SU-DHL-6 (cell line): ENCODE measurements around the gene IGSF22.

ENCODE experiments used
- EZH2phosphoT487 ChIP-seq: fragments of 200-600 bp; sonication (generic), shearing (Covaris generic); conservative IDR thresholded peaks from 2 replicates; pipeline ENCODE4 v1.6.1; 2018; ENCODE audit warnings: mild to moderate bottlenecking, antibody characterized with exemption, low read length, moderate library complexity, mixed read lengths
- TF ChIP-seq, protein P1 (sequence below): fragments of 200-600 bp; sonication (generic); IDR thresholded peaks from one replicate; pipeline ENCODE4 v1.5.1; 2017; ENCODE audit warnings: antibody characterized with exemption, mild to moderate bottlenecking, low read length, moderate library complexity; ENCODE audit not compliant: insufficient read depth, poor library complexity, severe bottlenecking

DNA sequence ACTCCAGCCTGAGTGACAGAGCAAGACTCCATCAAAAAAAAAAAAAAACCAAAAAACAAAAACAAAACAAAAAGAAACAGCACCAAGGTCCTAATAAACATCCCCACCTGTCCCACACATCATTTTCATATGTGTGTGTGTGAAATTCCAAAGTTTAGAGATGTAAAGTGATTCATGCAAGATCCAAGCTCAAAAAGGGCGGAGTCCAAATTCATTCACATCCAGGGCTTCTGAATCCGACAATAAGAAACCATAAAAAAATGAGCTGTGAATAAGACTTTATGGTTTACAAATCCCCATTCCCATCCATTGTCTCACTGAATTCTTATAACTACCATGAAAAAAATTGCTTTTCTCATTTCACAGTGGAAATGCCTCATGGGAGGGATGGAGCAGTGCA, 30.9 kb upstream of the IGSF22 start:
- TF ChIP-seq, protein P1, sequence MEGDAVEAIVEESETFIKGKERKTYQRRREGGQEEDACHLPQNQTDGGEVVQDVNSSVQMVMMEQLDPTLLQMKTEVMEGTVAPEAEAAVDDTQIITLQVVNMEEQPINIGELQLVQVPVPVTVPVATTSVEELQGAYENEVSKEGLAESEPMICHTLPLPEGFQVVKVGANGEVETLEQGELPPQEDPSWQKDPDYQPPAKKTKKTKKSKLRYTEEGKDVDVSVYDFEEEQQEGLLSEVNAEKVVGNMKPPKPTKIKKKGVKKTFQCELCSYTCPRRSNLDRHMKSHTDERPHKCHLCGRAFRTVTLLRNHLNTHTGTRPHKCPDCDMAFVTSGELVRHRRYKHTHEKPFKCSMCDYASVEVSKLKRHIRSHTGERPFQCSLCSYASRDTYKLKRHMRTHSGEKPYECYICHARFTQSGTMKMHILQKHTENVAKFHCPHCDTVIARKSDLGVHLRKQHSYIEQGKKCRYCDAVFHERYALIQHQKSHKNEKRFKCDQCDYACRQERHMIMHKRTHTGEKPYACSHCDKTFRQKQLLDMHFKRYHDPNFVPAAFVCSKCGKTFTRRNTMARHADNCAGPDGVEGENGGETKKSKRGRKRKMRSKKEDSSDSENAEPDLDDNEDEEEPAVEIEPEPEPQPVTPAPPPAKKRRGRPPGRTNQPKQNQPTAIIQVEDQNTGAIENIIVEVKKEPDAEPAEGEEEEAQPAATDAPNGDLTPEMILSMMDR = no peak
- no peak for TF ChIP-seq EZH2phosphoT487
